Dermis microvascular lymphatic vessel endothelial cell (primary cell): Measurements from ENCODE around the gene TMEM181. TPM values are rescaled to one million over a fixed set of nuclear protein-coding genes. Genes with fewer than 3 reads are reported as not detected.
"Not testable (repeated sequence)": the region's sequence is repeated elsewhere in the genome, so short reads cannot be mapped to it uniquely, and the experiment has no call there.

Experiments
- DNase-seq, 2 donors: peaks; one replicate each; pipeline versions ENCODE4 v3.0.0 to v3.0.0-alpha.2; 2010; ENCODE audit warnings: low read depth in 2 of 2
- total RNA-seq: library from RNA; depleted of rRNA; stranded (reverse); fragments of >200 nt; gene quantifications from 2 replicates; pipeline ENCODE4 v1.2.1, GENCODE V29; 2014

Gene TMEM181
- total RNA-seq, 1 donor from 2014 or later, result 32.2 TPM

- DNase-seq, result no peak
These were observed 78.5 kb downstream of the TMEM181 start for GRCh38 chr6:158638324-158638854.

- DNase-seq, result no peak
These were observed 79.2 kb downstream of the TMEM181 start for GRCh38 chr6:158639056-158639455.

- no peak for DNase-seq
These were observed 80.6 kb downstream of the TMEM181 start for GRCh38 chr6:158640519-158640918.

- peak; percentile 61 to 90 for DNase-seq
These were observed 82.3 kb downstream of the TMEM181 start for GRCh38 chr6:158642097-158642601.

GRCh38 chr6:158643836-158644230 is 83.9 kb downstream of the TMEM181 start:
- DNase-seq, result peak in 1 of 2 donors; percentile 26

GRCh38 chr6:158644231-158645063 is 84.6 kb downstream of the TMEM181 start, which contains the start of gene DYNLT1:
TSS of gene DYNLT1 (minus strand) at chr6:158644743. CDS start at chr6:158644708, 35 bp downstream.
- peak; percentile 85 to 93 for DNase-seq

GRCh38 chr6:158645064-158646022 is 85.5 kb downstream of the TMEM181 start:
- DNase-seq, result no peak

GRCh38 chr6:158646023-158646910 is 86.4 kb downstream of the TMEM181 start:
- no peak for DNase-seq

GRCh38 chr6:158647501-158647900 is 87.6 kb downstream of the TMEM181 start:
- no peak for DNase-seq

- DNase-seq, result peak in 1 of 2 donors; percentile 17
These were observed 88.8 kb downstream of the TMEM181 start for GRCh38 chr6:158648682-158649131.

- peak in 1 of 2 donors; percentile 44 for DNase-seq
These were observed 89.6 kb downstream of the TMEM181 start, which contains the start of gene SYTL3 for GRCh38 chr6:158649289-158650143. TSS of gene SYTL3 (plus strand) at chr6:158650054. CDS start at chr6:158663269, 13,215 bp downstream.

GRCh38 chr6:158651981-158652737 is 92.3 kb downstream of the TMEM181 start:
- not testable (repeated sequence) for DNase-seq

- peak in 1 of 2 donors; percentile 37 for DNase-seq
These were observed 93.9 kb downstream of the TMEM181 start for GRCh38 chr6:158653577-158654354.

- DNase-seq, result peak in 1 of 2 donors; percentile 60
These were observed 94.6 kb downstream of the TMEM181 start for GRCh38 chr6:158654498-158654897.

- DNase-seq, result no peak
These were observed 95.1 kb downstream of the TMEM181 start for GRCh38 chr6:158654960-158655489.

GRCh38 chr6:158655569-158656450 is 95.9 kb downstream of the TMEM181 start:
- DNase-seq, result no peak
